ENCODE measurements around the gene GPS2.

- TF ChIP-seq CTCF (optimal IDR thresholded peaks at IDR 0.05 in 1 of 3, IDR thresholded peaks at IDR 0.05 in 1 of 3, conservative IDR thresholded peaks at IDR 0.05 in 1 of 3; ENCODE audit: extremely low read depth in 1 of 3, insufficient read depth in 2 of 3, low read length in 3 of 3) (no peak), EZH2 (IDR thresholded peaks at IDR 0.05; ENCODE audit: low read length) (no peak)
Observed at GRCh38 chr17:7309628-7310027, 5.5 kb downstream of the GPS2 start.

Data from keratinocyte (primary cell).